COLO829 (cell line): Measurements from ENCODE around the gene COG7.
"Not testable (repeated sequence)": the region's sequence is repeated elsewhere in the genome, so short reads cannot be mapped to it uniquely, and the experiment has no call there.

Source experiments
- DNase-seq: peaks from one replicate; pipeline ENCODE4 v3.0.0; 2012; ENCODE audit warnings: low spot score

The COG7 gene

DNA sequence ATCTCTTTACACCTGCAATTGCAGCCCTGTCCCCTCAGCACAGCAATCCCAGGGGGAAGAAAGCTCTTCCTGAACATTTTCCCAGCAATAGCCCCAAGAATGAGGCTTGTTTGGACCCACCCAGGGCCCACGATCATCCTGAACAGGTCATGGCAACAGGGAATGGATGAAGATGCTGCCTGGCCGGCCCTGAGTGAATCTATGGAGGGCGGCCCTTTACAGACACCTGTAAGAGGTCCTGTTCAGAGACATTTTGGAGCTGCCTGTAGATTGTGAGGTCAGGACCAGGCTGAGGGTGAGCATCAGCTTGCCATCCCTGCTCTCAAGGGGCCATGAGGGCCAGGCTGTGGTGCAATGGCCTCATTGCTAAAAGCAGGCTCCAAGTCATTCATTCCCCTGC lies 69.1 kb downstream of the COG7 start:
- DNase-seq = no peak

DNA sequence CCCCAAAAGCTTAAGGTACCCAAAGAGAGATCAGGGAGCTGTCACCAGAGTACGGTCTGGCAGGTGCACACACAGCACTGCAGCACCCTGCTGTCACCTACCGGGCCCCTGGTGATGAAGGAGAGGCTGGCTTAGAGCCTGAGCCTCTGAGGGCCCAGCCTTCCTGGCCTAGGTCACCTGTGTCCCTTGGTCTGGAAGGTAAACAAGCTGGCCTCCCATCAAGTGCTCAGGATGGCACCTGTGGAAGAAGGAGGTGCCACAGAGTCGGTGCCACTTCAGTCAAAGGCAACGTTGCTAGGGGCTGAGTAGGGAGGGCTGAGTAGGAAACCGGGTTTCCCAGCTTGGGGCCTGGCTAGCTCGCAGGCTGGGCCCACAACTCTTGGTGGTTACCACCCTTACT lies 70.7 kb downstream of the COG7 start:
- DNase-seq = no peak

GRCh38 chr16:23381702-23382101 lies 71.3 kb downstream of the COG7 start:
- not testable (repeated sequence) for DNase-seq

- DNase-seq = no peak
These were observed 72.5 kb downstream of the COG7 start for GRCh38 chr16:23380501-23380951.

DNA sequence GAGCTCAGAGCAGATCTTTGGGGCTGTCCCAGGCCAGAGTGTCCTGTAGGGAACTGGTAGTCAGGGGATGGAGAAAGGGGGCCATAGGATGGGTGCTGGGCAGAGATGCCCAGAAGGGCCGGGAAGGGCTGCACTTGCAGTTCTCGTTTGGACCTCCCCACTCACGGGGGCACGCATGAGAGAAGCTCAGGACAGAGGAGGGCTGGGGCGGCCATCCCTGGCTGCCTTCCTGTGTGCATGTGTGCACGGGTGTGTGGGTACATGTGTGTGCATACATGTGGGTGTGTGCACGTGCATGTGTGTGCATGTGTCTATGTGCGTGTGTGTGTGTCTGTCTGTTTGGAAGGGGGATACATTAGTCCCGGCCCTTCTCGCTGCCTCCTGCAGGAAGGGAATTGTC lies 73.3 kb downstream of the COG7 start:
- DNase-seq = no peak

GRCh38 chr16:23378921-23379320 lies 74.1 kb downstream of the COG7 start:
- no peak for DNase-seq

DNA sequence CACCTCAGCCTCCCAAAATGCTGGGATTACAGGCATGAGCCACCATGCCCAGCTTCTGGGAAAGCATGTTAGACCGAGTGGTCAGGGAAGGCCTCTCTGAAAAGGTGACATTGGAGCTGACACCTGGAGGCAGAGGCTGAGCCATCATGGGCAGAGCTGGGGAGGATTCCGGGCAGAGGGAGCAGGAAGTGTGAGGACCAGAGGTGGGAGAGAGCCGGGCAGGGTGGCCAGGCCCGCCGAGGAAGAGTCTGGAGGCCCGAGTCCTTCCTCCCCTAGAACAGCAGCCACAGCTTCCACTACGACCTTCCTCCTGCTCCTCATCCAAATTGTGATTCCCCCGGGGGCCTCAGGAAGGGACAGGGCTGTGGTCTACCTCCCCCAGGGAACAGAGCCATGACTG lies 74.7 kb downstream of the COG7 start:
- DNase-seq = no peak

DNA sequence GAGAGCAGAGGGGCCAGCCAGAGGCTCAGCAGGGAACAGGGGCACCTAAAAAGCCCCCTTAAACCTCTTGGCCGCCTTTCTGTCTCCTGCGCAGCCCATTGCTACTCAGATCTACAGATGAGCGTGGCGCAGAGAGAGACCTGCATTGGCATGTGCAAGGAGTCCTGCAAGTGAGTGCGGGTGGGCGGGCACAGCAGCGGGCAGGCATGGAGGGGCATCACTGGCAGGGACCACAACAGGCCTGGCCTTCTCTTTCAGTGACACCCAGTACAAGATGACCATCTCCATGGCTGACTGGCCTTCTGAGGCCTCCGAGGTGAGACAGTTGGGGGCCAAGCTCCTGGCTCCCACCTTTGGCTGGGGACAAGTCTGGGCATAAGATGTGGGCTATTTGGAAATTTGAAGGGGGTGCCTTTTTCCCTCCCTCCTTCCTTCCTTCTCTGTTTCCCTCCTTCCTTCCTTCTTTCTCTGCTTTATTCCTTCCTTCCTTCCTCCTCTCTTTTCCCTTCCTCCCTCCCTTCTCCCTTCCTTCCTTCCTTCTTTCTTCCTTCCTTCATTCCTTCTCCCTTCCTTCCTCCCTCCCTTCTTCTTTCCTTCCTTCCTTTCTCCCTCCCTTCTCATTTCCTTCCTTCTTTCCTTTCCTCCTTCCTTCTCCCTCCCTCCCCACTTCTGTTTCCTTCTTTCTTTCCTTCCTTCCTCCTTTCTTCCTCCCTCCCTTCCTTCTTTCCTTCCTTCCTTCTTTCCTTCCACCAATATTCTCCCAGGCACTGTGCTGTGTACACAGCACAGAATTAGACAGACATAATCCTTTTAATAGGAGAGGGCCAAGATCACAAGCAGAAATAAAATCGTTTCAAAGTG lies 75.7 kb downstream of the COG7 start:
- DNase-seq = no peak

- DNase-seq = no peak
These were observed 77.3 kb downstream of the COG7 start for GRCh38 chr16:23375643-23376042.

- no peak for DNase-seq
These were observed 78.1 kb downstream of the COG7 start for GRCh38 chr16:23374721-23375510.

DNA sequence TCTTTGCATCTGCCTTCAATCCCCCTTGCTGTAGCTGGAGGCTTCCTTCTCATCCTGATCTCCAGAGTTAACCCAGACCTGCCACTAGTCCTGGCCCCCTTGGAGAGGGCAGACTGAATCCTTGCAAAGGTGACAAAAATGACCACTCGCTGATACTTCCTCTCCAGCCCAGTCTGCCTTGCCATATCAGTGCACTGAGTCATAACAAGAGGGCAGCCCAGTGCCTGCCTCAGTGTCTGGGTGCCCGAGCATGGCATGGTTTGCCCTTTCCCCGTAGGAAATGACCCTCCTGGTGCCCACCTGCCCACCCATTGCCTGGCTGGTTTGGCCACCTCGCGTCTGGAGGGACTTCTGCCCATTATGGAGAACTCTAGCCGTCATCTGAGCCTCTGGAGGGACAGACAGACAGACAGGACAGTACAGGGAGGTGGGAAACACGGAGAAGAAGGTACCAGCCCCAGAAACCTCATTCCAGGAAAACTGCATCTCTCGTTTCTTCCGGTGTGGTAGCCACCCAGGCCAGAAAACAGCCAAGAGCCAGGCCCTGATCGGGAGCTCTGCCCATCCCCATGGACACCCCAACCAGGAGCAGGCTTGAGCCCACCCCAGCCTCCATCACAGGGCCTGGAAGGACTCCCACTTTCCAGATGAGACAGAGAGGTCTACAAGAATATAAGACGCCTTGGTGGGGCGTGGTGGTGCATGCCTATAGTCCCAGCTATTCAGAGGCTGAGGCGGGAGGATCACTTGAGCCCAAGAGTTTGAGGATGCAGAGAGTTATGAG lies 79.4 kb downstream of the COG7 start:
- no peak for DNase-seq

DNA sequence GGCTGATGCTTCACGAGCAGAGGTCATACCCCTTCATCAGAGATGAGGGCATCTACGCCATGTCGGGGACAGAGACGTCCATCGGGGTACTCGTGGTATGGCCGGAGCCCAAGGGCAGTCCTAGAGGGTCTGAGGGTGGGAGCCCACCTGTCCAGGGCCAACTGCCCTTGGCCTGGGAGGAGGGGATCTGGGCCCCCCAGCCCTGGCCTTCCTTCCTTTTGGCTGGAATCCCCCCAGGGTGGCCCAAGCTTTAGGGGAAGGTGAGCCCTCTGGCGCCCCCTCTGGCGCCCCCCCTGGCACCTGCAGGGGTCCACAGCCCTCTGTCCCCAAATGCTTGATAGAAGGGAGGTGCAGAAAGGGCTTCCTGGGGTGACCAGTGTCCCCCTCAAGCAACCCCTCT lies 81.6 kb downstream of the COG7 start:
- DNase-seq = no peak

- DNase-seq = no peak
These were observed 83.6 kb downstream of the COG7 start for GRCh38 chr16:23369416-23369815.

GRCh38 chr16:23368469-23368868 lies 84.5 kb downstream of the COG7 start:
- no peak for DNase-seq

GRCh38 chr16:23367988-23368387 lies 85.0 kb downstream of the COG7 start:
- DNase-seq = no peak

DNA sequence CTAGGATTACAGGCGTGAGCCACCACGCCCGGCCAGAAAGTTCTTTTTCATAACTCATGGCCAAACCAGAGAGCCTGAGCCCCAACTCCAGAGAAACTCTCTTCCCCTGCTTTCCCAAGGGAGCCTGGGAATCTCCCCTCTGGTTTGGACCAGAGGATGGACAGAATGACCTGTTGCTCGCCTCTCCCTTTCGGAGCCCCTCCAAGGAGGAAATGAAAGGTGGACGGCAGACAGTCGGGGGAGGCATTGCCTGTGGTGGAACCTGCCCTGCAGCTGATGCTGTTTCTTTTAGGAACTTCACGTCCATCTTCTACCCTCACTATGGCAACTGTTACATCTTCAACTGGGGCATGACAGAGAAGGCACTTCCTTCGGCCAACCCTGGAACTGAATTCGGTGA lies 85.4 kb downstream of the COG7 start:
- DNase-seq = no peak

- not testable (repeated sequence) for DNase-seq
These were observed 86.6 kb downstream of the COG7 start for GRCh38 chr16:23366341-23366740.

DNA sequence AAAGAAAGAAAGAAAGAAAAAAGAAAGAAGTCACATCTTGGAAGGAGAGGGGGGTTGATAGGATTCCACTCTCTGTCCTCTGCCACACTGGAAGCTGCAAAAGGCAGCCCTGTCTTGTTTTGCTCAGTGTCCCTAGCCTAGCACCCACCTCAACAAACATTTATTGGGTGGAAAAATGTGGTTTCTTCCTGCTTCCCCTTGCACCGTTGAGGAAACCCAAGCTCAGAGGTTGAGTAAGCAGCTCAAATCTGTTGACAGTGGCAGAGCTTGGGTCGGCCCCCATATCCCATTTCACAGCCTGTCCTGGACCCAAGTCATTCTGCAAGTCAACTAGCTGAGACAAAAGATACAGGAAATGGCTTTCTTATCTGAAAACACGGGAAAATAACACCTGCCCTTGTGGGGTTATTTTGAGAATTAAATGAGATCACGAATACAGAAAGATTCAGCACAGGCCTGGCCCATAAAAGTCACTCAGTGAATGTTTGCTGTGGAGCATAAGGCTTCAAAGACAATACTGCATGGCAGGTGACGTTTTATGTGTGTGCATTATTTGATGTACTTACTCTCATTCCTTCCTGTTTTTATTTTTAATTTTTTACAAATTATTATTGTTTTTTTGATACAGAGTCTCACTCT lies 87.3 kb downstream of the COG7 start:
- DNase-seq = no peak

DNA sequence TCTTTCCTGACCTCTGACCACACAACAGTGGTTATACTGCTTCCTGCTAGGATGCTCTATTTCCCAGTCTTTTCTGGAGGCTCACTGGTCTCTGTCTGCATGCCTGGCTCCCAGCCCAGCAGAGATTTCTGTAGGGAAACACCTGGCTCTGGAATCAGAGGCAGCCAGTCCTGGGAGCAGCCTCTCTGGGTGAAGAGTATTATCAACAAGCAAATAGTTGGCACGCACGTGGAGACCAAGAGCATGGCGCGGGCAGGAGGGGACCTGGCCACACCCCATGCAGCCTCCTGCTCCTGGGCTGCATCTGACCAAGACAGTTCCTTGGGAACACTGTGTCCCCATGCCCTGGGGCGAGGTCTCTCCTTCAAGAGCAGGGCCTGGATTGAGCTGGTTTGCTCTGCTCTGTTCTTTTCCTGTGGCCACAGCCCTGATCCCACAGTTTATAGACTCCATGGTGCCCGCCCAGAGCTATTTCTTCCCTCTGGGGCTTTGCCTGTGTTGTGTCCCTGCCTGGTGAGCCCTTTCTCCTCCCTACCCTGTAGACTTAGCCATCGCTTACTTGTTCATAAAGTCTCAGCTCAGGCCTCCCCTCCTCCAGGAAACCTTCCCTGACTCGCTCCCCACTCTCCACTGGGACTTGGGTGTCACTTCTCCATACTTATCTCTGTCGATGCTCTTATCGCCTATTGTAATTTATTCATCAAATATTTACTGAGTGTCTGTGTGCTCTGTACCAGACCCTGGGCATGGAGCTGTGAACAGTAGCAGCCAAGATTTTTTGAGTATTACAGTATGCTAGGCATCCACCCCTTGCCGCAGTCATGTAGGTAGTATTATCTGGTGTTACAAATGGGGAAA lies 90.3 kb downstream of the COG7 start:
- DNase-seq = no peak

DNA sequence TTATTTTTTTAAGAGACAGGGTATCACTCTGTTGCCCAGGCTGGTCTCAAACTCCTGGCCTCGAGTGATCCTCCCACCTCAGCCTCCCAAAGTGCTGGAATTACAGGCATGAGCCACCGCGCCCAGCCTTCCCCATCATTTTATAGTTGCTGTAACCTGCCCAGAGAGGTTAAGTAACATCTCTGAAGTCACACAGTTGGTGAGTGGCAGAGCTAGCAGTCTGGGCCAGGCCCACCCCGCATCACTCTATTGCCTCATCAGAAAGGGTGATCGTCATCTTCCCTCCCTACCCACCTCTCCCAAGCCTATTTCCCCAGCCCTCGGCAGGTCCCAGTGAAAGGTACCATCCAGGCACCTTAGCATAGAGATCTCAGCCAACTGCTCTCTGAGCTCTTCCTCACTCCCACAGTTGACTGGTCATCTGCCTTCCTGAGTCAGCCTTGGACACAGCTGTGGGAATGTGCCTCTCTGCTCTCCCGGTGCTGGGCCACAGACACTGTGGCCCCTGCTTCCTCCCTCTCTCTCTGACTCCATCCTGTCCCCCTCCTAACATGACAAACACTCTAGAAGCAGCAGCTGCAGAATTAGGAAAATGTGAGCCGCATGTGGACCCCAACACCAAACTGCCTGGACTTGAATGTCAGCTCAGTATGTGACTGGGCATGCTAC lies 93.8 kb downstream of the COG7 start:
- DNase-seq = no peak
